HG03097 (cell line): ENCODE data around the gene PITPNM1.
"Not testable (repeated sequence)": the region's sequence is repeated elsewhere in the genome, so short reads cannot be mapped to it uniquely, and the experiment has no call there.

ENCODE experiments used
- ATAC-seq: cut with Tn5 transposase; IDR thresholded peaks from one replicate; pipeline ENCODE4 v1.9.1; 2021; ENCODE audit not compliant: unreplicated experiment, low FRiP score

Gene PITPNM1

DNA sequence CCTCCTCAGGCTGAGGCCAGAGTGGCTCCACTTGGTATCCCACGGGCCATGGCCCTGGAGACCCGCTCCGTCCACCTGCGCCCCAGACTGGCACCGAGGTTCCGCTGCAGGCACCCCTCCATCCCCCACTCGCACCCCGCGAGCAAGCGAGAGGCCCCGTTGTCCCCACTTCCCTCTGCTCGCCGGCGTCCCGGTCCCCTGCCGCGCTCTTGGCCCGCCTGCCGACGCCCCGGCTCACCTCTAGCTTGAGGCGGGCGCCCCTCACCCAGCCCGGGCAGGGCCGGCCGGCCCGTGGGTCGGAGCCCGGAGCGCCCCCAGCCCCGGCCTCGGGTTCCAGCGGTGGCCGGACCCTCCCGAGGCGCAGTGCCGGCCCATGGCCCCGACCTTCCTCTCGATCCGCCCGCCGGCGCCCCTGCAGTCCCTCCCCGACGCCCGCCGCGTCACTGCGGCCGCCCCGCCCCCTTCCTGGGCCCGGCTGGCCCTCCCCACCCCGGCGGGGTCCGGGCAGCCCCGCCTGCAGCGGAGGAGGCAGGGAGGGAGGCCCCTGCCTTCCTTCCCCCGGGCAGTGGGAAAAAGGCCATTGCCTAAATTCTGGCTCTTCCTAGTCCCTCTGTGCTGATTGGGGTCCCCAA, at the start of gene PITPNM1:
PITPNM1 (minus strand) TSS at position 414 of the 632 bp plus-strand sequence. CDS start 1,183 bp downstream, outside the sequence.
- ATAC-seq = no peak

DNA sequence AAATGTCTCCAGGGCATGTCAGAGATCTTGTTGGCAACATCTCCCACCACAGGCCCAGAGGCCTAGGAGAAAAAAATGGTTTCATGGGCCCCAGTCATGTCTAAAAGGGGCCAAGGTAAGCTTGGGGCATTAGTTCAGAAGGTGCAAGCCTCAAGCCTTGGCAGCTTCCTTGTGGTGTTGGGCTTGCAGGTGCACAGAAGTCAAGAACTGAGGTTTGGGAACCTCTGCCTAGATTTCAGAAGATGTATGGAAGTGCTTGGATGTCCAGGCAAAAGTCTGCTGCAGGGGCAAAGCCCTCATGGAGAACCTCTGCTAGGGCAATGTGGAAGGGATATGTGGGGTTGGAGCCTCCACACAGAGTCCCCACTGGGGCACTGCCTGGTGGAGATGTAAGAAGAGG, 46.5 kb upstream of the PITPNM1 start:
- not testable (repeated sequence) for ATAC-seq

DNA sequence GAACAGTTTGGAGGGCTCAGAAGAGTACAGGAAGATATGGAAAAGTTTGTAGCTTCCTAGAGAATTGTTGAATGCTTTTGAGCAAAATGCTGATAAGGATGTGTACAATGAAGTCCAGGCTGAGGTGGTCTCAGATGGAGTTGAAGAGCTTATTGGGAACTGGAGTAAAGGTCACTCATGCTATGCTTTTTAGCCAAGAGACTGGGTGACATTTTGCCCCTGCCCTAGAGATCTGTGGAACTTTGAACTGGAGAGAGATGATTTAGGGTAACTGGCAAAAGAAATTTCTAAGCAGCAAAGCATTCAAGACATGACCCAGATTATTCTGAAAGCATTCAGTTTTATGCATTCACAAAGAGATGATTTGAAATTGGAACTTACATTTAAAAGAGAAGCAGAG, 46.0 kb upstream of the PITPNM1 start:
- ATAC-seq = no peak

DNA sequence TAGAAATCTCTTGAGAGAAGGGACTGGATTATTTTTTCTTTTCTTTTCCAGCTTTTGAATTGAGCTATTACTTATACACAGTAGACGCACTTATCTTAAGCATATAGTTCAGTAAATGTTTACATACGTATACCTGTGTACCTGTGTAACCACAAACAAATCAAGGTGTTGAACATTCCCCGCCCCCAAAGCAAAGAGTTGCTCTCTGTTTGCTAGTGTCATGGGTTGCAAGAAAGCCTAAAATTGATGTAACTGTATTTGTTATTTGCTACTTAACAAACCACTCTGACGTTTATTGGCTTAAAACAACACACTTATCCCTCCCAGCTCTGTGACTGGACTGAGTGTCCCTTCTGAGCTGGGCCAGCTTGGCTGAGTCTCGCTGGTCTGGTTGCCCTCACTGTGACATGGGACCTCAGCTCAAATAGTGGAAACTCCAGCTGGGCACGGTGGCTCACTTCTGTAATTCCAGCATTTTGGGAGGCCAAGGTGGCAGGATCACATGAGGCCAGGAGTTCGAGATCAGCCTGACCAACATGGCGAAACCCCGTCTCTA, 43.5 kb upstream of the PITPNM1 start:
- ATAC-seq = no peak

DNA sequence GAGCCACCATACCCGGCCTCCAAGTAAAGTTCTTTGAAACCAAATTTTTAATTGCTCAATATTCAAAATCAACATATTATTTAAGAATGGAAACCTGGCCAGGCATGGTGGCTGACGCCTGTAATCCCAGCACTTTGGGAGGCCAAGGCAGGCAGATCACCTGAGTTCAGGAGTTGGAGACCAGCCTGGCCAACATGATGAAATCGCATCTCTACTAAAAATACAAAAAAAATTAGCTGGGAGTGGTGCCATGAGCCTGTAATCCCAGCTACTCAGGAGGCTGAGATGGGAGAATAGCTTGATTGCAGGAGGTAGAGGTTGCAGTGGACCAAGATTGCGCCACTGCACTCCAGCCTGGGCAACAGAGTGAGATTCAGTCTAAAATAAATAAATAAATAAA, 42.9 kb upstream of the PITPNM1 start:
- not testable (repeated sequence) for ATAC-seq

DNA sequence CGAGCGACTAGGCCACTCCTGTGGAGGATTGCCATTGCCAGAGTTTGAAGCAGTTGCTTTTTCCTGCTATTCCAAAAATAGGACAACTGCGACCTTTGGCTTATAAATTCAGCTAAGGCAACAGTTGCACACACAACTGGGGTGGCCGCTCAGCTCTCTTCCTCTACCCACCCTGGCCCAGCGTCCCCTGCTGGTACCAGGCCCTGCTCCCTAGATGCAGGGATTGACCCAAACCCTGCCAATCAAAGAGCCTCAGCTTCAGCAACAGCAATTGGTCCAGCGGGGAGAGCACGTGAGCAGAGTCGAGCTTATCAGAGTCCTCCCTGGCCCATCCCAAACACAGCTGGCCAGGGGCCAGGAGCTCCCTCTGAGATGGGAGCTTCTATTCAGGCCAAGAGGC, 40.1 kb upstream of the PITPNM1 start:
- ATAC-seq = no peak

DNA sequence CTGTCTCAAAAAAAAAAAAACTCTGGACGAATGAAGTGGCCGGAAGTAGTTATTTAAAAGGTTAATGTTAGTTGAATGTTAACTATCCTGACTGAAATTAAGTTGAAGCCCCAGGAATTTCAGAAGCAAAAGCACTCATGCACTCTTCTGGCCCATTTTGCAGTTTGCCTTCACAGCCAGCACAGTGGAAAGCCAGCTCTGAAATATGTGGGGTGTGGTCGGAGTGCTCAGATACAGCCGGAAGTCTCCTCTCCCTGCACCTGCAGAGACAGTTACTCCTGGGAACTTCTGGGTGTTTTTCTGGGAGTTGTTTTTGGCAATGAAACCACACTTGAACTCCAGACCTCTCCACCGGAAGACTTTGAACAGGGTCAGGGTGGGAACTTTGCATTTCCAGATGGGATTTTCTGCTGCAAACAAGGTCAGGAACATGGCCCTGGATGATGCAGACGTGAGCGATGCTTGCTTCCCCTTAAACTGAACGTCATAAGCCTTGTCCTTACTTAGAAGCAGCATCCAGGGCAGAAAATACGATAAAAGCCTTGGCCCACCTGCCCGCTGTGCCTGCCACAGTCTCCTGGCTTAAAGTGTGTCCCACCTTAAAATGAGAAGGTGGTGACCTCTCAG, 39.6 kb upstream of the PITPNM1 start:
- ATAC-seq = no peak

DNA sequence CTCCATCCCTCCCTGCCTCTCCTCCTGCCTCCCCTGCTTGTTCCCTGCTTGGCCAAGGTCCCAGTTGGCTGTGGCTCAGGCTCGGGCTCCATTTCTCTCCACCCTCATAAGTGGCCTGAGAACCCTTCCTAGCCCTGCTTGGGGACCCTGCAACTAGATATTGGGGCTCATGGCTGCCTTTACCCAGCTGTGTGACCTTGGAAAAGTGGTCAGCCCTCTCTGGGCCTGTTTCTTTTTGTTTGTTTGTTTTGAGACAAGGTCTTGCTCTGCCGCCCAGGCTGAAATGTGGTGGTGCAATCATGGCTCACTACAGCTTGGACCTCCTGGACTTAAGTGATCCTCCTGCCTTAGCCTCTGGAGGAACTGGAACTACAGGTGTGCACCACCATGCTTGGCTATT, 38.4 kb upstream of the PITPNM1 start:
- no peak for ATAC-seq

DNA sequence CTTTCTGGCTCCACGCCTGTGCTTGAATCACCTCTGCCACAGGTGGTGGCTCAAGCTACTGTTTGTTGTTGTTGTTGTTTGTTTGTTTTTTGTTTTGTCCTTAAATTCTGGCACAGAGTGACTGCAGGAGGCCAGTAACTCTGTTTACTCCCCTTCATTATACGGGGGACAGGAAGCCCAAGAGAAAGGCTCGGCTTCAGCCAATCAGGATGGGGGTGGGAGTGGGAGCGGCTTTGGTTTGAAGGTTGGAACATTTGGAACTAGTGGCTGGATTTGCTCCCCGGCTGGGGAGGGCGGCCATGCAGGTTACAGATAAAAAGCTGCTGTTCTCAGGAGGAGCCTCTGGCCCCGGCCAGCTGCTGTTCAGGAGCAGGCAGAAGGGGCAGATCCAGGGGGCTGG, 37.8 kb upstream of the PITPNM1 start:
- ATAC-seq = no peak

DNA sequence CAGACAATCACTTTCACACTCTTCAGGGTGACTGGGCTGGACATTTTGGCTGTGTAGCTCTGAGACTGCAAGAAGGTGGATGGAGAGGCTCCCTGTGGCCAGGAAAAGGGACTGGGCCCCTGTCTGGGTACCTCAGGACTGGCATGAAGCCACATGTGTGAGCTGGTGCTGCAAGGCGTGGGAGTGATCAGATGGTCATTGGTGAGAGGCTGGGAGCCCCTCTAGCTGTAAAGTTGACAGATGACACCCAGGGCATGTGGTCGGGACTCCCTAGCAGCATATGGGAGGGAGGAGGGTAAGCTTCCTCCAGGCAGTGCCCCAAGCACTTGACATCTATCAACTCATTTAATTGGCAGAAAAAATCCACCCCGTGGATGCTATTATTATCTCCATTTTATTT, 37.0 kb upstream of the PITPNM1 start:
- ATAC-seq = no peak

DNA sequence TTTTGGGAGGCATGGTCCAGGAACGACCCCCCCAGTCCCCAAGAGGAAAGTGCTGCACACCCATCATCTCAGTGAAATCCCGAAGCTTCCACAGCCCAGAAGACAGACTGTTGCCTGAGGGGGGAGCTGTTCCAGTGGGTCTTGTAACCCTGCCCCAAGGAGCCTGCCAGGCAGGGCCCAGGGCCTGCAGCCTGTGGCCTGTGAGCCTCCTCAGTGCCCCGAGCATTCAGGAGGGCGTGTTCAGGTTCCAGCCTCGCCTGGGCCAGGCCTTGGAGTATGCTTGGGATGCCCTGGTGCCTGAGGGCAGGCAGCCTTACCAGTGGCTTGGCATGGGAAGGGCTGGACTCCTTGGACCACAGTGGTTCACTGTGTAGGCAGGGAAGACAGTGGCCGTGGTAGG, 36.0 kb upstream of the PITPNM1 start:
- no peak for ATAC-seq

DNA sequence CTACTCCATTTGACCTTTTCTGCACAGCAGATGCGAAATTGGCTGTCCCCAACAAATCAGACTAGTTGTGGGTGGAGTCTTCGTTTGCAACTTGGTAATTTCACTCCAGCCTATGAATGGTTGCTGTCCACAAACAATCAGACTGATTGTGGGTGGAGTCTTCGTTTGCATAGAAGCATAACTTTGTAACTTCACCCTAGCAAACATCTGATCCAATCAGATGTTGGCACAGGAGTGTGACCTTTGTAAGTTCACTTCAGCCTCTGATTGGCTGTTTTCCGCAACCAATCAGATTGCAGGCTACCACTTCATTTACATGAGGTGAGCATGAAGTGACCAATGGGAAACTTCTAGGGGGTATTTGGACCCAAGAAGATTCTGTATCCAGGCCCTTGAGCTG, 34.4 kb upstream of the PITPNM1 start:
- ATAC-seq = no peak

DNA sequence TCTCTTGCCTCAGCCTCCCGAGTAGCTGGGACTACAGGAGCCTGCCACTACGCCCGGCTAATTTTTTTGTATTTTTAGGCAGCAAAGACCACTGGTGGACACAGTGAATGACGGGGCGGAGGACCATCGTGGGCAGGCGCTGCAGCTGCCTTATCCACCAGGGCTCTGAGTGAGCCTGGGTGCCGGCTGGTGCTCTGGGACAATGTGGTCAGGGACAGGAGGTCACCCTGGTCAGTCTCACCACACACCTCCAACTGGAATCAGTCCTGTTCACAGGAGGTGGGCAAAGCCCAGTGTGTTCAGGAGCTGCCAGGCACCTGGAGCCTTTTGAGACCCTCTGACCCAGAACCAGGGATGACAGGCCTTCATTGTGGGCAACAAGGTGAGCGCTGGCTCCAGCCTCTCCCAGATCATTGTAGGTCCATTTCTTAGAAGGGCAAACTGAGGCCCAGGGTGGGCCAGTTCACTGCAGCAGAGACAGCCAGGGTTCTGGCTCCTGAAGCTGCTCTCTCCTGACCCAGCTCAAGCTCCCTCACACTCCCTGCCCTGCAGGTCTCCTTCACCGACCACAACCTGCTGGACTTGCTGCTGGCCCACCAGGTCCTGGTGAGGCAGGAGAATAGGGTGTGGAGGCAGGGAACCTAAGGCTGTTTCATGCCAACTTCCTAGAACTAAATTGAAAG, 33.8 kb upstream of the PITPNM1 start:
- ATAC-seq = no peak

DNA sequence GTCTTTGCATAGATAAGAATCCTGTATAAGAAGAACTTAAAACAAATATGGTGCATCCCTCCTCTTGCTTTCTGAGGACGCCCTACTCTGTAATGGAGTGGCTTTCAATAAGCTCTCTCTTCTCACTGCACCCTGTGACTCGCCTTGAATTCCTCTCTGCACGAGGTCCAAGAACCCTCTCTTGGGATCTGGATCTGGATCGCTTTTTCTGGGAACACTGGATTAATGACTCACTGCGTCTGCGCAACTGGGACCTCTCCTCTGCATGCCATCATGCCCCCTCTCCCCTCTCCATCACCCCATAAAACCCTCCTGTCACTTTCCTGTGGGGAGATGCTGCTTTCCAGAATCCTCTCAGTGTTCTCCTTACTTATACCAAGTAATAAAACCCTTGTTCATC, 33.1 kb upstream of the PITPNM1 start:
- ATAC-seq = no peak

DNA sequence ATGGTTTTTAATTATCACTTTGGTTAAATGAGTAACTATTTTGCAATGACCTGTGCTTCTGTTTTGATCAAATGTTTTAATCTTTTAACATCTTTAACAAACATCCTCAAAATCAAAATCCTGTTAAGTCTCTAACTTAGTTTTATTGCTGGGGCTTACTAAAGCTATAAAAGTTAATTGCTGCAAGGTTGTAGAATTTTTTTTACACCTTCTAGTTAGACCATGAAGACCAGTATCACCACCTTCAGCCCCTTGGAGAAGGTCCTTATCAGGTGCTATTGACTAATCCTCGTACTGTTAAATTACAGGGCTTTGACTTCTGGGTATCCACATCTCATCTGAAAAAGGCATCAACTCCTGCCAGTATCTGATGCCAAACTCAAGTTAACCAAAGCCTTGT, 30.4 kb upstream of the PITPNM1 start:
- ATAC-seq = no peak

DNA sequence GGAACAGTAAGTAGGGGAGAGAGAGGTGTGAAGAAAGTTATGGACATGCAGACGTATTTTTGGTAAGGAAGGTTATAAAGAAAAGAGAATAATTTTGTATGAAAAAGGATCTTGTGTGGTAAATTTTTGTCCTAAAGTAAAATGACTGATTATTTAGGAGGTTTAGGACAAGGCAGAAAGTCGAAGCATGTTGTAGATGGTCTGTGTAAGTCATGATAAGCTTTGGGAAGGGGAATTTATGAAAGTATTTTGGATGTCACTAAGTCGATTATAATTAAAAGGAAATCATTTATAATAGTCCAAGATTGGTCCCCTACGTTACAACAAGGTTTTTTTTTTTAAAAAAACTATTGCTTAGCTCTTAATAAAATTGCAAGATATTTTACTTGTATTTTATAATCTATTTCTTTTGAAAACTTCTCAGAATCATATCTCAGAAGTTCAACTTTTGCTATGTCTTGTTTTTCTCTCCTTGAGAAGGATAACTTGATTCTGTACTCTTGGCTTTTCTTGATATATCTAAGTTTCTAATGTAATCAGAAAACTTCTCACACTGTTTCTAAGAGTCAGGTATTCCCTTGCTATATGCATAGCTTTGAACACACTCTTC, 29.0 kb upstream of the PITPNM1 start:
- no peak for ATAC-seq

DNA sequence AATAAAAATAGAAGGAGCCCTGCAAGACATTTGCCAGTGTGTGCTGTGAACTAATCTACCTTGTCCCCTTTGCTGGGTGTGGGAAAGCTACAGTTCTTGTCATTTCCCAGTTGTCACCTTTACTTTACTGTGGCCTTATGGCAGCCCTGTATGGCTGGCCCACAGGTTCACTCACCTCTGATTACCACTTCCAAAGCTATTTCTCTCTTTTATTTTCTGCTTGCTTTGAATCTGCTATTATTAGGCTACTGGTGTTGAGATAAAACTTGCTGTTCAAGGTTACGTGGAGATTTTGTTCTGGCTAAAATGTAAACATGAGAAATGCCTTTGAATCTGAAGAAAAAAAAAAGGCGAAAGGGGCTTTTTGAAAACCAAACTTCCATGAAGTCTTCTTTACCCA, 27.7 kb upstream of the PITPNM1 start:
- ATAC-seq = no peak

DNA sequence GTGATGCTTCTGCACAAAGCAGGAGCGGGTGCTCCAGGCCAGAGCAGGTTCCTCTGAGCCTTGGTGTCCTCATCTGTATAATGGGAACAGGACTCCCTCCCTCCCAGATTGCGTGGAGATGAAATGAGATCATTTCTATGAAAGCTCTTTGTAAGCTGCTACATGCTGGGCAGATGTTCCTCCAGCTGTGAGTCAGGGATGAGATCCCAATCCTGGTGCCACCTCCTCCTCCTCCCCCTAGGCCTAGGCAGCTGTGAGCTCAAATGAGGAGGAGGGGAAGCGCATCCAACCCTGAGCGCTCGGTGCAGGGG, 25.1 kb upstream of the PITPNM1 start:
- ATAC-seq = no peak

DNA sequence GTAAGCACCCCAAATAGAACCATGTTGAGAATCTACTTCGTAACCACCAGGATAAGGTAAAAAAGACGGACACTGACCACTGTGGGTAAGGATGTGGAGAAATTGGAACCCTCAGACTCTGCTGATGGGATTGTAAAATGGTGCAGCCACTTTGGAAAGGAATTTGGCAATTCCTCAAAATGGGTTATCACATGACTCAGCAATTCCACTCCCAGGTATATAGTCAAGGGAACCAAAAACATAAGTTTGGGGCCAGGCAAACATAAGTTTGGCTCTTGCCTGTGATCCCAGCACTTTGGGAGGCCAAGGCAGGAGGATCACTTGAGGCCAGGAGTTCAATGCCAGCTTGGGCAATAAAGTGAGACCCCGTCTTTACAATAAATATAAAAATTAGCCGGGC, 23.2 kb upstream of the PITPNM1 start:
- ATAC-seq = no peak

DNA sequence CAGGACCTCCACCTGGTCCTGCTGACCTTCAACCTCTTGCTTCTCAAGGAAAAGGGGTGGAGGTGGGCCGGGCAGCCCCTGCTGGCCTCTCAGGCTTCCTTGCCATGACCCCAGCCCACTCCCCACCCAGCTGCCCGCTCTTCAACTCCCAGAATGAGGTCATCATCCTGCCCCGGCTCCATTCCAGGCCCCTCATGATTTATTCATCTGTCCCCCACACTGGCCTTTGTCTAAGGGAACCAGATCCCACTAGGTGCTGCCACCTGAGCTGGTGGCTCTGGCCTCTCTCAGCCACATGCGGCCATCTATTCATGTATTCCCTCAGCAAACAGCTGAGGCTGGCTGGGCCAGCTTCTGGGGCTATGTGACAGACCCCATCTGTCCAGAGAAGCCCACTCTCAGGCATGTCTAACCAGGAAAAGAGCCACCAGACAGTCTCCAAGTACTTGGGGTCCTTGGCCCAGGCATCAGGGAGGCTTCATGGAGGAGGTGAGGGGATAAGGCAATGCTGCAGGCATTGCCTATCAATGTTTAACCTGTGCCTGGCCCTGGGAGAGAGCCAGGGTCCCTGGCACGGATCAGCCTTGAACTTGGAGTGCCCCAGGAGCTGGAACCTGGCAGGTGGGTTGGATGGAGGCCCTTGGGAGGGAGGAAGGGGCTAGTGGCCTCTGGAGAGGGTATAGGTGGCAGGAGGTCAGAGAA, 20.3 kb upstream of the PITPNM1 start:
- no peak for ATAC-seq

DNA sequence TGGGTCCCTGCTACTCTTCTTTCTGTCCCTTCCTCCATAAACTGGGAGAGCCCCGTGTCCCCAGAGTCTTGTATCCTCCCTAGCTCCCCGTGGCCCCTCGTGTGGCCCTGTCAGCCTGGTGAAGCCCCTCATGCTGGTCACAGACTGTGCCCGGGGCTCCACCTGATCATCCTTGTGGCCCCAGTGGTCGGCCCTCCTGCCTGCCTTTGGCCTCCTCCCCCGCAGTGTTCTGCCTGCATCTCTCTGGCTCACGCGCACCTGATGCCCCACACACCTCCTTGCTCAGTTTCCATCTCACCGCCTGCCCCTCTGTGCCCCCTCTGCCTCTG, 19.3 kb upstream of the PITPNM1 start:
- ATAC-seq = no peak
